HepG2 (cell line): ENCODE results near the gene HILPDA. TPM values are rescaled to one million over a fixed set of nuclear protein-coding genes. Genes with fewer than 3 reads are reported as not detected.
"Not testable (repeated sequence)": the region's sequence is repeated elsewhere in the genome, so short reads cannot be mapped to it uniquely, and the experiment has no call there.

Experiments
- ATAC-seq: fragments of 200-7000 bp; cut with Tn5 transposase; 3 replicates; pipeline ENCODE4 v1.9.1; 2020; ENCODE audit warnings: mild to moderate bottlenecking, moderate library complexity
- BruUV-seq: library from RNA; stranded (reverse); fragments of 400-500 nt; replicated peaks from 2 replicates; lab custom pipeline; 2021; lab: Mats Ljungman, UMichigan
- CTCF ChIA-PET: fragments of 300-600 bp; formaldehyde crosslinking; extraction: SDS; loops from one replicate; lab custom pipeline; 2021; ENCODE audit warnings: low total read pairs, inconsistent platforms, low intra/inter-chr PET ratio; lab: Yijun Ruan, JAX
- POLR2A ChIA-PET: fragments of 350-600 bp; sonication (Branson Sonifier 250); formaldehyde crosslinking; loops from one replicate; lab custom pipeline; 2020; ENCODE audit warnings: antibody characterized with exemption, inconsistent platforms; lab: Yijun Ruan, JAX
- DNase-seq: peaks from one replicate; pipeline ENCODE4 v3.0.0-alpha.2; 2015; ENCODE audit warnings: low spot score
- FAIRE-seq: peaks from 3 replicates; lab custom pipeline; 2011; peaks lifted over from hg19 to GRCh38; lab: Jason Lieb, UNC
- H2AFZ ChIP-seq: one replicate; pipeline ENCODE4 v1.6.1; 2011; ENCODE audit warnings: low read length, inconsistent platforms
- H3K27ac ChIP-seq: fragments of 300-600 bp; 3 replicates; pipeline ENCODE4 v1.8.0; 2011; ENCODE audit warnings: mixed run types, mild to moderate bottlenecking, mixed read lengths, low read length, inconsistent platforms; ENCODE audit not compliant: insufficient read depth; ENCODE audit errors: extremely low read length
- H3K27me3 ChIP-seq, 2 experiments: fragments of 200-600 bp in 1 of 2; 2 replicates in 1 of 2; 3 replicates in 1 of 2; pipeline versions ENCODE4 v1.6.0 to v1.8.0; 2011; ENCODE audit warnings: low read length in 2 of 2, mild to moderate bottlenecking in 2 of 2, moderate library complexity in 2 of 2, inconsistent platforms in 1 of 2; ENCODE audit not compliant: insufficient read depth in 2 of 2, control insufficient read depth in 1 of 2
- H3K36me3 ChIP-seq, 2 experiments: fragments of 200-600 bp in 1 of 2; replicated peaks in 1 of 2; 2 replicates in 1 of 2; 3 replicates in 1 of 2; pipeline versions ENCODE4 v1.5.1 to v1.8.0; 2011; ENCODE audit warnings: low read length in 2 of 2, inconsistent platforms in 1 of 2; ENCODE audit not compliant: insufficient read depth in 2 of 2, control insufficient read depth in 1 of 2
- H3K4me1 ChIP-seq: 2 replicates; pipeline ENCODE4 v1.5.1; 2012; ENCODE audit warnings: low read length, inconsistent platforms; ENCODE audit not compliant: insufficient read depth
- H3K4me2 ChIP-seq: 2 replicates; pipeline ENCODE4 v1.6.0; 2011; ENCODE audit warnings: low read depth, low read length, inconsistent platforms
- H3K4me3 ChIP-seq, 3 experiments: fragments of 200-600 bp in 1 of 3; sonication (generic), shearing (Covaris generic) in 1 of 3; replicated peaks in 1 of 3; 2 replicates each; pipeline ENCODE4 v1.5.1; 2011 to 2016; ENCODE audit warnings: low read length in 3 of 3, inconsistent platforms in 2 of 3, low read depth in 2 of 3, mild to moderate bottlenecking in 2 of 3, control low read depth in 1 of 3, mixed read lengths in 1 of 3; ENCODE audit not compliant: insufficient read depth in 1 of 3
- H3K79me2 ChIP-seq: one replicate; pipeline ENCODE4 v1.6.1; 2011; ENCODE audit warnings: low read length, inconsistent platforms; ENCODE audit not compliant: insufficient read depth
- H3K9ac ChIP-seq: 2 replicates; pipeline ENCODE4 v1.6.0; 2011; ENCODE audit warnings: mild to moderate bottlenecking, low read depth, low read length, inconsistent platforms; ENCODE audit not compliant: insufficient read depth
- H3K9me3 ChIP-seq: 2 replicates; pipeline ENCODE4 v1.5.1; 2012; ENCODE audit warnings: mild to moderate bottlenecking, low read length
- H4K20me1 ChIP-seq: 2 replicates; pipeline ENCODE4 v1.6.0; 2011; ENCODE audit warnings: inconsistent platforms, mild to moderate bottlenecking, low read length, moderate library complexity; ENCODE audit not compliant: insufficient read depth
- ATF1 ChIP-seq: IDR thresholded peaks from 2 replicates; pipeline ENCODE4 v1.6.1; 2016; ENCODE audit warnings: mild to moderate bottlenecking, control low read depth
- MAZ ChIP-seq, 2 experiments: sonication (generic) in 1 of 2; formaldehyde crosslinking in 1 of 2; IDR thresholded peaks; 2 replicates each; pipeline versions ENCODE4 v1.5.0 to v1.6.1; 2012 to 2020; ENCODE audit warnings: low read depth in 2 of 2, mild to moderate bottlenecking in 2 of 2, borderline replicate concordance in 1 of 2, improper control_type of control experiment in 1 of 2, low read length in 1 of 2, missing genetic modification reagents in 1 of 2, moderate library complexity in 1 of 2
- RXRB ChIP-seq: IDR thresholded peaks from 2 replicates; pipeline ENCODE4 v1.6.1; 2016; ENCODE audit warnings: borderline replicate concordance, missing genetic modification reagents, missing compliant biosample characterization
- SALL1 ChIP-seq: sonication (generic); formaldehyde crosslinking; IDR thresholded peaks from 2 replicates; pipeline ENCODE4 v1.8.0; 2022; ENCODE audit warnings: mild to moderate bottlenecking, missing genetic modification reagents
- SOX5 ChIP-seq: IDR thresholded peaks from 2 replicates; pipeline ENCODE4 v1.6.1; 2016; ENCODE audit warnings: borderline replicate concordance
- SP4 ChIP-seq: sonication (generic); formaldehyde crosslinking; IDR thresholded peaks from 2 replicates; pipeline ENCODE4 v1.8.1; 2023; ENCODE audit warnings: mild to moderate bottlenecking, missing genetic modification reagents
- YEATS4 ChIP-seq: sonication (generic); formaldehyde crosslinking; IDR thresholded peaks from 2 replicates; pipeline ENCODE4 v1.4.0; 2020; ENCODE audit warnings: missing genetic modification reagents, borderline replicate concordance
- ZNF556 ChIP-seq: sonication (generic); formaldehyde crosslinking; IDR thresholded peaks from 2 replicates; pipeline ENCODE4 v1.4.0; 2020; ENCODE audit warnings: mild to moderate bottlenecking, missing genetic modification reagents, borderline replicate concordance
- WGBS: methylation state at CpG from one replicate; pipeline ENCODE4 v1.1.6; 2017; ENCODE audit warnings: low lambda C conversion rate; 5-methylcytosine and 5-hydroxymethylcytosine counted together
- in situ Hi-C: cut with HindIII; loops from 2 replicates; pipeline ENCODE4 v1.10.0; 2017; ENCODE audit warnings: low pct_unique_long_range_greater_than_20kb; ENCODE audit not compliant: extremely low pct_ligation_motif_present
- intact Hi-C: fragments of 100-400 bp; cut with micrococcal nuclease; formaldehyde crosslinking; loops from one replicate; pipeline ENCODE4 v1.10.0; 2022; ENCODE audit not compliant: unreplicated experiment
- polyA plus RNA-seq, 8 experiments: library from polyadenylated mRNA; depleted of rRNA in 3 of 8; stranded (reverse) in 7 of 8; unstranded in 1 of 8; fragments of >200 nt; fragmentation: Illumina TruSeq in 4 of 8; extraction: Trizol in 4 of 8; gene quantifications; 2 replicates each; pipeline versions ENCODE4 v1.2.1 to v1.2.3, GENCODE V29; 2011 to 2016; ENCODE audit warnings: low read depth in 4 of 8, missing spikeins in 1 of 8, mixed read lengths in 1 of 8; ENCODE audit not compliant: insufficient read depth in 1 of 8
- total RNA-seq, 5 experiments: library from RNA; depleted of rRNA; stranded (reverse); fragments of >200 nt; fragmentation: Illumina TruSeq; extraction: Trizol; gene quantifications; 2 replicates each; pipeline ENCODE4 v1.2.3, GENCODE V29; 2016; ENCODE audit warnings: low read depth in 1 of 5
- TF ChIP-seq, protein P1 (sequence below): sonication (generic); formaldehyde crosslinking; IDR thresholded peaks from 2 replicates; pipeline ENCODE4 v1.8.1; 2023; ENCODE audit warnings: missing genetic modification reagents, inconsistent platforms, borderline replicate concordance
- TF ChIP-seq, protein P2 (sequence below): sonication (generic); formaldehyde crosslinking; IDR thresholded peaks from 2 replicates; pipeline ENCODE4 v1.5.0; 2020; ENCODE audit warnings: missing genetic modification reagents, mild to moderate bottlenecking, borderline replicate concordance

The HILPDA gene
- total and polyA plus RNA-seq, 2 of the 13 experiments (the other 11 are each of a cell fraction or from before 2014, with no cell fraction given): 11.1 to 44.0 TPM

GRCh38 chr7:128466871-128467270, 11.2 kb downstream of the HILPDA start:
- in situ Hi-C loops, BruUV-seq, FAIRE-seq: not testable (repeated sequence)

DNA sequence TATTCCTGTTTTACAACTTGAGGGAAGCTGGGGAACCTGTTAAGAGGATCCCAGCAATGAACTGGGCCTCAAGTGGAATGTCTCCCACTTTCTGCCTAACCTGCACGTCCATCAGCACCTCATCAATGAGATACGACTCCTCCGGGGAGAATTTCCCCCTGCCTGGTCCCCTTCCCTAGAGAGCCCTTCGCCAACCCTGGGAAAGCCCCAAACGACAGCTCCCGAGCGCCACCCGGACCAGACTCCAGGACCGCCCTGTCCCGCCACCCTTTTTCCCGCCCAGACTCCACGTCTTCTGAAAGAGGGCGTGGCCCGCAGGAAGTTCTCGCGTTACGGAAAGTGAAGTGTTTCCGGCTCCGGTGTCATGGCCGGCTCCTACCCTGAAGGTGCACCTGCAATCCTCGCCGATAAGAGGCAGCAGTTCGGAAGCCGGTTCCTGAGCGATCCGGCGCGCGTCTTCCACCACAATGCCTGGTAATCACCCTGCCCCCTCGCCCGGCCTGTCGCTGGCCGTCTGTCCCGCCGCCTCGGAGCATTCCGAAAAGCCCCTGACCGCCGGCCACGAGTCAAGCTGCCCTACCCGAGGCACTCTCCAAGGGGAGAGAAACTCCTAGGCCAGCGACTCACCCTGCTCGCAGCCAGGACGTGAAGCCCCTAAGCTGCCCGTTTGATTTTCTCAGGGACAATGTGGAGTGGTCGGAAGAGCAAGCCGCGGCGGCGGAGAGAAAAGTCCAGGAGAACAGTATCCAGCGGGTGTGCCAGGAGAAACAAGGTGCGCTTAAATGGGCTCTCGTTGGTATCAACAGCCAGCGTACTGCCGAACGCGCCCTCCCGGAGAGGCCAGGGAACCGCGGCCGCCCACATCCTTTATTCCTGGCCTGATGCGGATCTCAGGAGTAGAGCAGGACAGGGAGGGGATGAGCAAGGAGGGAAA, 21.0 kb downstream of the HILPDA start, which contains the start of gene METTL2B:
Gene METTL2B (plus strand): TSS at position 347 of the 934 bp plus-strand sequence. CDS start 18 bp downstream, at position 365.
- intact Hi-C loops: loop anchor here (5.0 kb wide), 1 partner anchor 56 kb away; no protein-coding TSS in a partner anchor
- WGBS: 3% methylated on average over 34 of the region's 62 CpGs
- Histone ChIP-seq H3K9ac (peak within 1 kb of the TSS; percentile 84), H3K4me2 (peak within 1 kb of the TSS; percentile 80), H3K4me1 (peaks cover 16% of the 10 kb centered on the region), H3K36me3 (peaks cover 4 to 15% of the 10 kb centered on the region in 2 experiments; a peak in 3 of 5 replicates), H3K79me2 (peaks cover 13% of the 10 kb centered on the region), H3K4me3 (peak within 1 kb of the TSS; percentile 68 to 87 (median 82)), H2AFZ (peak within 1 kb of the TSS; percentile 23), H3K27ac (peak within 1 kb of the TSS; percentile 79)
- BruUV-seq; in situ Hi-C loops; H4K20me1 ChIP-seq; H3K27me3 ChIP-seq; CTCF ChIA-PET; H3K9me3 ChIP-seq; TF ChIP-seq MAZ (IDR thresholded peaks at IDR 0.05; ENCODE audit: borderline replicate concordance, low read depth, low read length): not testable (repeated sequence)
- POLR2A ChIA-PET: interaction anchor here (1.4 kb wide), 1 partner anchor 21 kb away, joined by 4 read pairs; the partner anchor contains the start of gene HILPDA
- DNase-seq (peak; percentile 95), ATAC-seq (peak; percentile 94), FAIRE-seq (peak; percentile 48)
- TF ChIP-seq RXRB (CRISPR knock-in tag) (peak; percentile 52; the same call in 1 of the 2 replicates), MAZ (CRISPR knock-in tag; IDR thresholded peaks at IDR 0.05; ENCODE audit: low read depth) (peak; percentile 56; the same call in 1 of the 2 replicates), SP4 (CRISPR knock-in tag) (peak; percentile 78), YEATS4 (CRISPR knock-in tag) (peak; percentile 88), ZNF556 (CRISPR knock-in tag) (peak; percentile 77; the same call in 1 of the 2 replicates), SALL1 (CRISPR knock-in tag) (peak; percentile 87), SOX5 (CRISPR knock-in tag) (peak; percentile 41; the same call in 1 of the 2 replicates), ATF1 (CRISPR knock-in tag) (peak; percentile 77)
- TF ChIP-seq, protein P1, sequence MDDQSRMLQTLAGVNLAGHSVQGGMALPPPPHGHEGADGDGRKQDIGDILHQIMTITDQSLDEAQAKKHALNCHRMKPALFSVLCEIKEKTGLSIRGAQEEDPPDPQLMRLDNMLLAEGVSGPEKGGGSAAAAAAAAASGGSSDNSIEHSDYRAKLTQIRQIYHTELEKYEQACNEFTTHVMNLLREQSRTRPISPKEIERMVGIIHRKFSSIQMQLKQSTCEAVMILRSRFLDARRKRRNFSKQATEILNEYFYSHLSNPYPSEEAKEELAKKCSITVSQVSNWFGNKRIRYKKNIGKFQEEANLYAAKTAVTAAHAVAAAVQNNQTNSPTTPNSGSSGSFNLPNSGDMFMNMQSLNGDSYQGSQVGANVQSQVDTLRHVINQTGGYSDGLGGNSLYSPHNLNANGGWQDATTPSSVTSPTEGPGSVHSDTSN: 0 out of 2 replicates have a peak, but pooled peaks have one; percentile 54
- TF ChIP-seq, protein P2, sequence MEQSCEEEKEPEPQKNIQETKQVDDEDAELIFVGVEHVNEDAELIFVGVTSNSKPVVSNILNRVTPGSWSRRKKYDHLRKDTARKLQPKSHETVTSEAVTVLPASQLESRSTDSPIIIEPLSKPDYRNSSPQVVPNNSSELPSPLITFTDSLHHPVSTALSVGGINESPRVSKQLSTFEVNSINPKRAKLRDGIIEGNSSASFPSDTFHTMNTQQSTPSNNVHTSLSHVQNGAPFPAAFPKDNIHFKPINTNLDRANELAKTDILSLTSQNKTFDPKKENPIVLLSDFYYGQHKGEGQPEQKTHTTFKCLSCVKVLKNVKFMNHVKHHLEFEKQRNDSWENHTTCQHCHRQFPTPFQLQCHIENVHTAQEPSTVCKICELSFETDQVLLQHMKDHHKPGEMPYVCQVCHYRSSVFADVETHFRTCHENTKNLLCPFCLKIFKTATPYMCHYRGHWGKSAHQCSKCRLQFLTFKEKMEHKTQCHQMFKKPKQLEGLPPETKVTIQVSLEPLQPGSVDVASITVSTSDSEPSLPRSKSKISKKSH (CRISPR knock-in tag): peak; percentile 36; the same call in 1 of the 2 replicates

More at GRCh38 chr7:128466871-128467270, 11.2 kb downstream of the HILPDA start:
- H3K4me3 ChIP-seq, H3K79me2 ChIP-seq, H3K4me2 ChIP-seq, CTCF ChIA-PET, intact Hi-C loops, POLR2A ChIA-PET, H3K9me3 ChIP-seq, DNase-seq, H4K20me1 ChIP-seq, H3K9ac ChIP-seq, H3K36me3 ChIP-seq, H3K27ac ChIP-seq, H3K27me3 ChIP-seq, H3K4me1 ChIP-seq, H2AFZ ChIP-seq, ATAC-seq: not testable (repeated sequence)
